H1 (cell line): ENCODE results near the gene LHFPL2. TPM values are rescaled to one million over a fixed set of nuclear protein-coding genes. Genes with fewer than 3 reads are reported as not detected.

ENCODE experiments used
- CHD1 ChIP-seq: IDR thresholded peaks from 2 replicates; pipeline ENCODE4 v1.6.1; 2012; ENCODE audit warnings: low read depth, low read length, improper control_type of control experiment
- GTF2F1 ChIP-seq: IDR thresholded peaks from 2 replicates; pipeline ENCODE4 v1.6.1; 2012; ENCODE audit warnings: low read depth, low read length, improper control_type of control experiment, borderline replicate concordance
- PHF8 ChIP-seq: fragments of 200-600 bp; sonication (generic); conservative IDR thresholded peaks from 2 replicates; pipeline ENCODE4 v1.7.1; 2012; ENCODE audit warnings: low read depth, mild to moderate bottlenecking, inconsistent platforms, low read length, moderate library complexity
- YY1 ChIP-seq: IDR thresholded peaks from 2 replicates; pipeline ENCODE4 v1.6.1; 2011; ENCODE audit warnings: low read depth, mild to moderate bottlenecking, low read length
- polyA plus RNA-seq, 7 experiments: library from polyadenylated mRNA; depleted of rRNA in 3 of 7; stranded (reverse) in 5 of 7; unstranded in 2 of 7; fragments of >200 nt in 5 of 7; fragments of 200-250 nt in 2 of 7; gene quantifications; 1 replicate in 5 of 7; 2 replicates in 1 of 7; 4 replicates in 1 of 7; pipeline versions ENCODE4 v1.2.1 to v1.2.3, GENCODE V29; 2011 to 2013; ENCODE audit warnings: missing spikeins in 2 of 7, mixed read lengths in 2 of 7
- total RNA-seq: library from RNA; stranded (reverse); fragmentation: NEBNext Ultra II Directional; extraction: Animal tissue kit (Norgen Biotek cat#: 25700); gene quantifications from 2 replicates; pipeline ENCODE4 v1.2.1, GENCODE V29; 2021

Gene LHFPL2
- total and polyA plus RNA-seq, 2 of the 8 experiments (the other 6 are each of a cell fraction or from before 2014, with no cell fraction given), result 9.6 to 43.0 TPM

GRCh38 chr5:78566747-78567425 is 81.7 kb downstream of the LHFPL2 start (continued):
- no peak for TF ChIP-seq PHF8
- no peak for TF ChIP-seq YY1
- TF ChIP-seq CHD1, result no peak
- no peak for TF ChIP-seq GTF2F1
